ENCODE results near the gene CTRL.

Gene CTRL

GRCh38 chr16:67922740-67923139, 8.9 kb downstream of the CTRL start:
- Histone ChIP-seq H3K9me3 (ENCODE audit: insufficient read depth, low read depth, low read length) (peaks cover 7% of the 10 kb centered on the region), H2BK12ac (ENCODE audit: low read length) (no peak overlapping the region), H2BK120ac (ENCODE audit: insufficient read depth, low read length, poor library complexity) (no peak overlapping the region), H3K4me2 (ENCODE audit: low read length) (no peak overlapping the region), H3K27me3 (ENCODE audit: insufficient read depth, low read length) (no peaks in the 10 kb centered on the region), H4K91ac (ENCODE audit: low read depth, low read length) (no peak overlapping the region), H3K79me2 (ENCODE audit: control insufficient read depth, insufficient read depth, low read length, poor library complexity) (no peaks in the 10 kb centered on the region), H3K4me3 (ENCODE audit: low read depth, low read length) (no peak overlapping the region), H3K4ac (ENCODE audit: low read depth, low read length) (no peak overlapping the region), H4K8ac (ENCODE audit: low read depth, low read length) (no peak overlapping the region), H3K79me1 (ENCODE audit: low read length) (no peaks in the 10 kb centered on the region), H3K9ac (ENCODE audit: low read length) (no peak overlapping the region), H3K23ac (ENCODE audit: low read length) (no peak overlapping the region), H3K14ac (ENCODE audit: low read length) (no peak overlapping the region), H3K36me3 (ENCODE audit: control insufficient read depth in 1 of 2, insufficient read depth in 2 of 2, low read length in 2 of 2) (peaks cover 20 to 25% of the 10 kb centered on the region in 2 experiments), H4K12ac (ENCODE audit: low read depth, low read length) (no peak overlapping the region), H3K18ac (ENCODE audit: low read length) (no peak overlapping the region), H2AFZ (ENCODE audit: insufficient read depth, low read length, poor library complexity) (no peak overlapping the region), H2AK5ac (ENCODE audit: low read length) (no peak overlapping the region), H2BK5ac (ENCODE audit: low read depth, low read length, poor library complexity) (no peak overlapping the region), H3K4me1 (ENCODE audit: control insufficient read depth in 1 of 2, insufficient read depth in 2 of 2, low read length in 2 of 2) (peaks cover under 1% of the 10 kb centered on the region in 2 experiments), H3K27ac (ENCODE audit: low read depth, low read length) (no peak overlapping the region)
- DNase-seq, result no peak
- WGBS (ENCODE audit: extremely low coverage, insufficient coverage, insufficient read length), result no CpG with 5 or more reads among the region's 8 CpGs

- no peak overlapping the region for H3K4me3 ChIP-seq (ENCODE audit: low read depth, low read length)
- no peak for DNase-seq
- no peak overlapping the region for H3K27ac ChIP-seq (ENCODE audit: low read depth, low read length)
- no peak overlapping the region for H2BK12ac ChIP-seq (ENCODE audit: low read length)
- H4K12ac ChIP-seq (ENCODE audit: low read depth, low read length), result no peak overlapping the region
- H2AFZ ChIP-seq (ENCODE audit: insufficient read depth, low read length, poor library complexity), result no peak overlapping the region
- no peak overlapping the region for H3K9ac ChIP-seq (ENCODE audit: low read length)
- H3K23ac ChIP-seq (ENCODE audit: low read length), result no peak overlapping the region
- no peaks in the 10 kb centered on the region for H3K27me3 ChIP-seq (ENCODE audit: insufficient read depth, low read length)
- no peak overlapping the region for H2AK5ac ChIP-seq (ENCODE audit: low read length)
- H3K36me3 ChIP-seq (ENCODE audit: control insufficient read depth in 1 of 2, insufficient read depth in 2 of 2, low read length in 2 of 2), result peaks cover 15 to 20% of the 10 kb centered on the region in 2 experiments
- no peak overlapping the region for H2BK5ac ChIP-seq (ENCODE audit: low read depth, low read length, poor library complexity)
- no peak overlapping the region for H3K18ac ChIP-seq (ENCODE audit: low read length)
- no peak overlapping the region for H3K4me2 ChIP-seq (ENCODE audit: low read length)
- H4K91ac ChIP-seq (ENCODE audit: low read depth, low read length), result no peak overlapping the region
- WGBS (ENCODE audit: extremely low coverage, insufficient coverage, insufficient read length), result no CpG with 5 or more reads among the region's 5 CpGs
- H2BK120ac ChIP-seq (ENCODE audit: insufficient read depth, low read length, poor library complexity), result no peak overlapping the region
- peaks cover 5 to 6% of the 10 kb centered on the region in 2 experiments for H3K4me1 ChIP-seq (ENCODE audit: control insufficient read depth in 1 of 2, insufficient read depth in 2 of 2, low read length in 2 of 2)
- H3K9me3 ChIP-seq (ENCODE audit: insufficient read depth, low read depth, low read length), result peaks cover 3% of the 10 kb centered on the region
- H4K8ac ChIP-seq (ENCODE audit: low read depth, low read length), result no peak overlapping the region
- no peaks in the 10 kb centered on the region for H3K79me2 ChIP-seq (ENCODE audit: control insufficient read depth, insufficient read depth, low read length, poor library complexity)
- no peaks in the 10 kb centered on the region for H3K79me1 ChIP-seq (ENCODE audit: low read length)
- H3K14ac ChIP-seq (ENCODE audit: low read length), result no peak overlapping the region
- H3K4ac ChIP-seq (ENCODE audit: low read depth, low read length), result no peak overlapping the region
Measured at GRCh38 chr16:67922221-67922620, 9.4 kb downstream of the CTRL start.

- Histone ChIP-seq H2BK12ac (ENCODE audit: low read length) (no peak overlapping the region), H3K9ac (ENCODE audit: low read length) (no peak overlapping the region), H3K27me3 (ENCODE audit: insufficient read depth, low read length) (no peaks in the 10 kb centered on the region), H4K91ac (ENCODE audit: low read depth, low read length) (no peak overlapping the region), H3K4me1 (ENCODE audit: control insufficient read depth in 1 of 2, insufficient read depth in 2 of 2, low read length in 2 of 2) (peaks cover 9 to 22% of the 10 kb centered on the region in 2 experiments), H2AK5ac (ENCODE audit: low read length) (no peak overlapping the region), H3K18ac (ENCODE audit: low read length) (no peak overlapping the region), H2AFZ (ENCODE audit: insufficient read depth, low read length, poor library complexity) (no peak overlapping the region), H3K79me2 (ENCODE audit: control insufficient read depth, insufficient read depth, low read length, poor library complexity) (no peaks in the 10 kb centered on the region), H2BK5ac (ENCODE audit: low read depth, low read length, poor library complexity) (no peak overlapping the region), H3K4me3 (ENCODE audit: low read depth, low read length) (no peak overlapping the region), H4K8ac (ENCODE audit: low read depth, low read length) (no peak overlapping the region), H3K36me3 (ENCODE audit: control insufficient read depth in 1 of 2, insufficient read depth in 2 of 2, low read length in 2 of 2) (peaks cover 15 to 20% of the 10 kb centered on the region in 2 experiments), H4K12ac (ENCODE audit: low read depth, low read length) (no peak overlapping the region), H3K27ac (ENCODE audit: low read depth, low read length) (no peak overlapping the region), H3K79me1 (ENCODE audit: low read length) (no peaks in the 10 kb centered on the region), H3K4me2 (ENCODE audit: low read length) (no peak overlapping the region), H3K9me3 (ENCODE audit: insufficient read depth, low read depth, low read length) (peaks cover 2% of the 10 kb centered on the region), H3K4ac (ENCODE audit: low read depth, low read length) (no peak overlapping the region), H2BK120ac (ENCODE audit: insufficient read depth, low read length, poor library complexity) (no peak overlapping the region), H3K23ac (ENCODE audit: low read length) (no peak overlapping the region), H3K14ac (ENCODE audit: low read length) (no peak overlapping the region)
- WGBS (ENCODE audit: extremely low coverage, insufficient coverage, insufficient read length), result no CpG with 5 or more reads among the region's 6 CpGs
- DNase-seq, result no peak
Measured at GRCh38 chr16:67919622-67920221, 11.9 kb downstream of the CTRL start.

GRCh38 chr16:67917852-67918236, 13.8 kb downstream of the CTRL start:
- Histone ChIP-seq H4K91ac (ENCODE audit: low read depth, low read length) (no peak overlapping the region), H2AFZ (ENCODE audit: insufficient read depth, low read length, poor library complexity) (no peak overlapping the region), H3K18ac (ENCODE audit: low read length) (no peak overlapping the region), H4K12ac (ENCODE audit: low read depth, low read length) (no peak overlapping the region), H3K79me1 (ENCODE audit: low read length) (no peaks in the 10 kb centered on the region), H3K36me3 (ENCODE audit: control insufficient read depth in 1 of 2, insufficient read depth in 2 of 2, low read length in 2 of 2) (peaks cover 4 to 13% of the 10 kb centered on the region in 2 experiments), H3K23ac (ENCODE audit: low read length) (no peak overlapping the region), H3K27me3 (ENCODE audit: insufficient read depth, low read length) (no peaks in the 10 kb centered on the region), H2BK12ac (ENCODE audit: low read length) (no peak overlapping the region), H3K4me1 (ENCODE audit: control insufficient read depth in 1 of 2, insufficient read depth in 2 of 2, low read length in 2 of 2) (peaks cover 9 to 23% of the 10 kb centered on the region in 2 experiments), H3K9me3 (ENCODE audit: insufficient read depth, low read depth, low read length) (peaks cover 2% of the 10 kb centered on the region), H3K27ac (ENCODE audit: low read depth, low read length) (peak overlapping the region; percentile 15), H3K9ac (ENCODE audit: low read length) (no peak overlapping the region), H3K4me2 (ENCODE audit: low read length) (no peak overlapping the region), H2BK120ac (ENCODE audit: insufficient read depth, low read length, poor library complexity) (no peak overlapping the region), H3K14ac (ENCODE audit: low read length) (no peak overlapping the region), H3K4ac (ENCODE audit: low read depth, low read length) (no peak overlapping the region), H2AK5ac (ENCODE audit: low read length) (no peak overlapping the region), H4K8ac (ENCODE audit: low read depth, low read length) (no peak overlapping the region), H3K4me3 (ENCODE audit: low read depth, low read length) (no peak overlapping the region), H2BK5ac (ENCODE audit: low read depth, low read length, poor library complexity) (no peak overlapping the region), H3K79me2 (ENCODE audit: control insufficient read depth, insufficient read depth, low read length, poor library complexity) (no peaks in the 10 kb centered on the region)
- WGBS (ENCODE audit: extremely low coverage, insufficient coverage, insufficient read length), result no CpG with 5 or more reads among the region's 4 CpGs
- peak; percentile 48 to 60 for DNase-seq

Data from trophoblast cell (in vitro differentiated cells and primary cell).